ENCODE measurements around the gene SRPK1. TPM values are rescaled to one million over a fixed set of nuclear protein-coding genes. Genes with fewer than 3 reads are reported as not detected.

Gene SRPK1
- total and polyA plus RNA-seq, 2 of the 8 experiments (the other 6 are each of a cell fraction or from before 2014, with no cell fraction given) = 25.7 to 116 TPM

- Histone ChIP-seq H4K20me1 (replicated peaks in 1 of 2; ENCODE audit: control insufficient read depth in 1 of 2, insufficient read depth in 2 of 2, low read length in 2 of 2) (peaks cover 11 to 15% of the 10 kb centered on the region in 2 experiments), H3K4me3 (ENCODE audit: extremely low read depth in 1 of 4, insufficient read depth in 2 of 4, low read depth in 3 of 4, low read length in 4 of 4) (peak overlapping the region; percentile 83 to 97 (median 86)), H3K14ac (ENCODE audit: insufficient read length) (no peak overlapping the region), H3K79me2 (ENCODE audit: control insufficient read depth in 1 of 2, insufficient read depth in 2 of 2, low read length in 2 of 2) (peaks cover 11 to 57% of the 10 kb centered on the region in 2 experiments; a peak in 3 of 4 replicates), H3K4me1 (replicated peaks in 1 of 4; ENCODE audit: control insufficient read depth in 3 of 4, insufficient read depth in 4 of 4, low read length in 3 of 4) (peaks cover 0 to 8% (median 0%) of the 10 kb centered on the region in 4 experiments; a peak in 1 of 7 replicates), H2BK120ac (replicated peaks; ENCODE audit: low read depth, low read length) (no peak overlapping the region), H3K56ac (replicated peaks; ENCODE audit: insufficient read length, low read depth, low read length) (no peak overlapping the region), H3K79me1 (ENCODE audit: low read depth, low read length) (peaks cover 2% of the 10 kb centered on the region; the same call in 1 of the 2 replicates), H3K23me2 (ENCODE audit: low read depth, low read length) (peaks cover 12% of the 10 kb centered on the region), H2BK20ac (ENCODE audit: low read length) (no peak overlapping the region), H2AK5ac (ENCODE audit: low read depth, low read length) (no peak overlapping the region), H3K4me2 (ENCODE audit: insufficient read depth in 1 of 2, low read depth in 2 of 2, low read length in 2 of 2) (peak overlapping the region; percentile 87 to 89), H3K36me3 (ENCODE audit: control insufficient read depth in 2 of 4, insufficient read depth in 4 of 4, low read length in 3 of 4) (peaks cover 0 to 17% (median 8%) of the 10 kb centered on the region in 4 experiments; a peak in 4 of 8 replicates), H4K8ac (ENCODE audit: extremely low read depth, insufficient read depth, low read length) (no peak overlapping the region), H3K9me3 (ENCODE audit: insufficient read depth in 2 of 2, low read depth in 1 of 2, low read length in 1 of 2) (no peaks in the 10 kb centered on the region), H3K9ac (replicated peaks in 1 of 4; ENCODE audit: extremely low read depth in 1 of 4, low read depth in 3 of 4, low read length in 3 of 4) (peak overlapping the region in 3 of 4 experiments; percentile 67 to 90 (median 87); a peak in 6 of 7 replicates), H2BK5ac (ENCODE audit: low read depth, low read length) (no peak overlapping the region), H4K91ac (replicated peaks; ENCODE audit: insufficient read length, low read length) (no peak overlapping the region), H2BK12ac (ENCODE audit: low read depth, low read length) (no peak overlapping the region), H4K5ac (ENCODE audit: insufficient read length, low read depth, low read length) (no peak overlapping the region), H3K27ac (ENCODE audit: low read depth, low read length) (no peak overlapping the region), H2AFZ (ENCODE audit: low read length) (no peak overlapping the region), H2BK15ac (ENCODE audit: low read length) (no peak overlapping the region), H3K4ac (replicated peaks; ENCODE audit: insufficient read length, low read depth, low read length) (no peak overlapping the region), H3K27me3 (replicated peaks in 1 of 4; ENCODE audit: control insufficient read depth in 3 of 4, extremely low read depth in 1 of 4, insufficient read depth in 3 of 4, low read length in 3 of 4) (0 out of 7 replicates have a peak, but pooled peaks cover 0 to 4% (median 0%) of the 10 kb centered on the region in 4 experiments), H3K18ac (ENCODE audit: extremely low read depth, low read length) (no peak overlapping the region), H3K23ac (ENCODE audit: insufficient read length) (no peak overlapping the region)
- WGBS, 2 experiments (ENCODE audit: extremely low coverage in 1 of 2, insufficient coverage in 1 of 2, insufficient read length in 1 of 2, insufficient replicate concordance in 2 of 2, low coverage in 1 of 2, low lambda C conversion rate in 2 of 2, missing lambda C conversion rate in 1 of 2) = 20% methylated on average over 9 of the region's 9 CpGs; no CpG with 5 or more reads in 1 of the 2 experiments
- ChIA-PET CTCF (ENCODE audit: partially characterized antibody) (interaction anchor here (0.6 kb wide), 1 partner anchor 163 kb away, joined by 3 read pairs; no protein-coding TSS in a partner anchor), POLR2A (ENCODE audit: partially characterized antibody) (interaction anchor here (0.6 to 3.3 kb wide), 6 partner anchors 8 to 119 kb away, joined by 3 to 27 read pairs (median 4); no protein-coding TSS in a partner anchor)
- FAIRE-seq (peak; percentile 28), DNase-seq (ENCODE audit: low read depth in 1 of 2, low spot score in 2 of 2) (no peak)
- no peak for TF ChIP-seq PHF8 (conservative IDR thresholded peaks at IDR 0.05; ENCODE audit: low read depth, low read length)
- TF ChIP-seq NRF1 (IDR thresholded peaks at IDR 0.05; ENCODE audit: low read depth, low read length) = no peak
- TF ChIP-seq TBP (IDR thresholded peaks at IDR 0.05; ENCODE audit: low read depth, low read length) = no peak
- no peak for TF ChIP-seq SIN3A (conservative IDR thresholded peaks at IDR 0.05 in 1 of 2, IDR thresholded peaks at IDR 0.05 in 1 of 2; ENCODE audit: low read depth in 1 of 2, low read length in 2 of 2)
- no peak for TF ChIP-seq YY1 (IDR thresholded peaks at IDR 0.05; ENCODE audit: low read depth, low read length)
- TF ChIP-seq GTF2F1 (IDR thresholded peaks at IDR 0.05; ENCODE audit: borderline replicate concordance, low read depth, low read length) = no peak
- TF ChIP-seq JUN (IDR thresholded peaks at IDR 0.05; ENCODE audit: low read depth, low read length) = no peak
- TF ChIP-seq POLR2AphosphoS5 (IDR thresholded peaks at IDR 0.05; ENCODE audit: low read depth, low read length) = no peak
- TF ChIP-seq JUND (IDR thresholded peaks at IDR 0.05; ENCODE audit: low read length) = 0 out of 2 replicates have a peak, but pooled peaks have one; percentile 5
- TF ChIP-seq SP2 (IDR thresholded peaks at IDR 0.05; ENCODE audit: low read length) = no peak
- no peak for TF ChIP-seq RNF2 (IDR thresholded peaks at IDR 0.05; ENCODE audit: borderline replicate concordance, low read depth, low read length, missing control alignments, poor library complexity, severe bottlenecking)
- TF ChIP-seq ASH2L (IDR thresholded peaks at IDR 0.05; ENCODE audit: low read length) = no peak
These were observed 1.6 kb downstream of the SRPK1 start for GRCh38 chr6:35919085-35919826.
